ENCODE measurements around the gene ALG9.

- TF ChIP-seq CTCF (IDR thresholded peaks at IDR 0.05), result no peak
- no peak for TF ChIP-seq POLR2A (IDR thresholded peaks at IDR 0.05)
Measured at GRCh38 chr11:111812211-111812610, 59.2 kb downstream of the ALG9 start.

Measured in body of pancreas (tissue), 4 donors.